ENCODE measurements around the gene ACP7.
A peak's percentile ranks its signal among the peaks of the same experiment; 100 is the strongest.
"Not testable (repeated sequence)": the region's sequence is repeated elsewhere in the genome, so short reads cannot be mapped to it uniquely, and the experiment has no call there.

Gene ACP7

GRCh38 chr19:39083983-39084731, at the start of gene ACP7:
ACP7 (plus strand) TSS chr19:39084368; CDS start chr19:39085270, 902 bp downstream.
- no peak for DNase-seq

- DNase-seq: no peak
These were observed 47.6 kb upstream of the ACP7 start for GRCh38 chr19:39036581-39036980.

- no peak for DNase-seq
These were observed 47.0 kb upstream of the ACP7 start for GRCh38 chr19:39037194-39037593.

- DNase-seq: peak in 1 of 2 experiments; percentile 52
These were observed 46.1 kb upstream of the ACP7 start for GRCh38 chr19:39038098-39038497.

GRCh38 chr19:39045506-39045905, 38.7 kb upstream of the ACP7 start:
- no peak for DNase-seq

- peak in 1 of 2 experiments; percentile 39 for DNase-seq
These were observed 37.9 kb upstream of the ACP7 start for GRCh38 chr19:39046037-39046821.

- DNase-seq: no peak
These were observed 37.1 kb upstream of the ACP7 start for GRCh38 chr19:39047073-39047472.

- peak in 1 of 2 experiments; percentile 33 for DNase-seq
These were observed 31.9 kb upstream of the ACP7 start for GRCh38 chr19:39052243-39052746.

GRCh38 chr19:39052846-39053245, 31.3 kb upstream of the ACP7 start:
- DNase-seq: no peak

- DNase-seq: no peak
These were observed 30.7 kb upstream of the ACP7 start for GRCh38 chr19:39053276-39054090.

- no peak for DNase-seq
These were observed 30.1 kb upstream of the ACP7 start for GRCh38 chr19:39054091-39054470.

- no peak for DNase-seq
These were observed 26.6 kb upstream of the ACP7 start for GRCh38 chr19:39057615-39058014.

GRCh38 chr19:39059302-39059701, 24.9 kb upstream of the ACP7 start:
- DNase-seq: no peak

- DNase-seq: no peak
These were observed 24.0 kb upstream of the ACP7 start for GRCh38 chr19:39060171-39060570.

GRCh38 chr19:39064405-39064804, 19.8 kb upstream of the ACP7 start:
- DNase-seq: no peak

- no peak for DNase-seq
These were observed 18.2 kb upstream of the ACP7 start for GRCh38 chr19:39065928-39066327.

GRCh38 chr19:39067104-39067503, 17.1 kb upstream of the ACP7 start:
- DNase-seq: no peak

GRCh38 chr19:39068259-39068658, 15.9 kb upstream of the ACP7 start:
- DNase-seq: not testable (repeated sequence)

GRCh38 chr19:39070888-39071287, 13.3 kb upstream of the ACP7 start:
- DNase-seq: no peak

- DNase-seq: no peak
These were observed 9.9 kb upstream of the ACP7 start for GRCh38 chr19:39074205-39074692.

- no peak for DNase-seq
These were observed 9.2 kb upstream of the ACP7 start for GRCh38 chr19:39074942-39075341.

GRCh38 chr19:39077323-39077722, 6.8 kb upstream of the ACP7 start:
- DNase-seq: no peak

Measured in SW 1271 (cell line).